ENCODE data around the gene TARS3. TPM values are rescaled to one million over a fixed set of nuclear protein-coding genes. Genes with fewer than 3 reads are reported as not detected.

TARS3 gene
- total RNA-seq, 1 donor from 2014 or later, result 13.0 TPM

DNA sequence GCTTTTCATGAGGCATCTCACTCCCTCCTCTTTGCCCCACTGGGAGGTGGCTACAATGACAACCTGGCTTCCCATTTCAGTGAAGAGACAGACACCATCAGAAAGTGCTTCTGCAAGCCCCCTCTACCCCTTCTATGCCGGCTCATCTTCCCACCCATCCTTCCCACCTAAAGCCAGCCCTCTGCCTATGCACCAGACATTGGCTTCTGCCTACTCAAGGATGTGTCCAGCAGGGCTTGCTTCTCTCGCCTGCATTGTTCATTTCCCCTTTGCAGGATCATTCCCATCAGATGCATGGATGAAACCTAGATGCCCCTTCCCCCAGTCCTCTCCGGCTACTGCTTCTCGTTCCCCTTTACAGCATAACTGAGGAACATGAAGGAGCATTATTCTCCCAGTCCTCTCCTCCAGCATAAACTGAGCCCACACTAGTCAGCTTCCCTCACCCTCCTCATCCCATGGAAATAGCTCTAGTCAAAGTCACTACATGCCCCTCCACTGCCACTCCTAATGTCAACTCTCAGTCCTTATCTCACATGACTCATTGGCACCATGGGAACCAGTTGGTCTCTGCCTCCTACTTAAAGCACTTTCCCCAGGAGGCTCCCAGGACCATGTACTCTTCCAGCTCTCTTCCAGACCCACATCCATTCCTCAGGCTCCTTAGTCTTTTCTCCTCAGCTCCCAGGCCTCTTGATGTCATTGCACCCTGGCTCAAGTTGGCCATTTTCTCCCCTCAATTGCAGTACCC lies 120.0 kb downstream of the TARS3 start:
- CTCF ChIA-PET, result no interaction called here
- peaks cover 2% of the 10 kb centered on the region for H3K9me3 Mint-ChIP-seq

More for the DNA sequence above, 120.0 kb downstream of the TARS3 start:
- Mint-ChIP-seq H3K27ac (no peak overlapping the region), H3K4me1 (no peaks in the 10 kb centered on the region), H3K4me3 (no peak overlapping the region), H3K36me3 (ENCODE audit: low read depth) (no peaks in the 10 kb centered on the region), H3K27me3 (peaks cover 15% of the 10 kb centered on the region)
- no peak for DNase-seq
- TF ChIP-seq, protein P1, sequence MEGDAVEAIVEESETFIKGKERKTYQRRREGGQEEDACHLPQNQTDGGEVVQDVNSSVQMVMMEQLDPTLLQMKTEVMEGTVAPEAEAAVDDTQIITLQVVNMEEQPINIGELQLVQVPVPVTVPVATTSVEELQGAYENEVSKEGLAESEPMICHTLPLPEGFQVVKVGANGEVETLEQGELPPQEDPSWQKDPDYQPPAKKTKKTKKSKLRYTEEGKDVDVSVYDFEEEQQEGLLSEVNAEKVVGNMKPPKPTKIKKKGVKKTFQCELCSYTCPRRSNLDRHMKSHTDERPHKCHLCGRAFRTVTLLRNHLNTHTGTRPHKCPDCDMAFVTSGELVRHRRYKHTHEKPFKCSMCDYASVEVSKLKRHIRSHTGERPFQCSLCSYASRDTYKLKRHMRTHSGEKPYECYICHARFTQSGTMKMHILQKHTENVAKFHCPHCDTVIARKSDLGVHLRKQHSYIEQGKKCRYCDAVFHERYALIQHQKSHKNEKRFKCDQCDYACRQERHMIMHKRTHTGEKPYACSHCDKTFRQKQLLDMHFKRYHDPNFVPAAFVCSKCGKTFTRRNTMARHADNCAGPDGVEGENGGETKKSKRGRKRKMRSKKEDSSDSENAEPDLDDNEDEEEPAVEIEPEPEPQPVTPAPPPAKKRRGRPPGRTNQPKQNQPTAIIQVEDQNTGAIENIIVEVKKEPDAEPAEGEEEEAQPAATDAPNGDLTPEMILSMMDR (IDR thresholded peaks at IDR 0.05), result no peak
- POLR2A ChIA-PET, result no interaction called here
- intact Hi-C loops (cut with micrococcal nuclease), result no loop called here
- ATAC-seq (ENCODE audit: low read depth), result no peak

Other genes with a start within 250 kb of the TARS3 start
- gene PCSK6, start 234.8 kb downstream of the TARS3 start, total RNA-seq, result 0.78 and 1.1 TPM in 2 replicates
- gene TM2D3, start 72.1 kb downstream of the TARS3 start, total RNA-seq, result 45.8 and 49.9 TPM in 2 replicates
- gene OR4F6, start 79.0 kb upstream of the TARS3 start, total RNA-seq, result not detected in 2 replicates
- gene OR4F15, start 87.7 kb upstream of the TARS3 start, total RNA-seq, result not detected in 2 replicates